Epithelial cell of proximal tubule (primary cell): ENCODE results near the gene GASK1A. TPM values are rescaled to one million over a fixed set of nuclear protein-coding genes. Genes with fewer than 3 reads are reported as not detected.

Source experiments
- DNase-seq: peaks from one replicate; pipeline ENCODE4 v3.0.0-alpha.2; 2011; ENCODE audit warnings: low read depth
- H3K4me3 ChIP-seq: 2 replicates; pipeline ENCODE4 v1.5.1; 2011; ENCODE audit warnings: low read depth, mild to moderate bottlenecking, low read length
- total RNA-seq: library from RNA; depleted of rRNA; stranded (reverse); fragments of >200 nt; gene quantifications from 2 replicates; pipeline ENCODE4 v1.2.3, GENCODE V29; 2015
- TF ChIP-seq, protein P1 (sequence below): conservative IDR thresholded peaks from 2 replicates; pipeline ENCODE4 v1.5.1; 2012; ENCODE audit warnings: low read depth, mild to moderate bottlenecking, low read length

The GASK1A gene
- total RNA-seq, 1 donor from 2014 or later, result 1.1 TPM

DNA sequence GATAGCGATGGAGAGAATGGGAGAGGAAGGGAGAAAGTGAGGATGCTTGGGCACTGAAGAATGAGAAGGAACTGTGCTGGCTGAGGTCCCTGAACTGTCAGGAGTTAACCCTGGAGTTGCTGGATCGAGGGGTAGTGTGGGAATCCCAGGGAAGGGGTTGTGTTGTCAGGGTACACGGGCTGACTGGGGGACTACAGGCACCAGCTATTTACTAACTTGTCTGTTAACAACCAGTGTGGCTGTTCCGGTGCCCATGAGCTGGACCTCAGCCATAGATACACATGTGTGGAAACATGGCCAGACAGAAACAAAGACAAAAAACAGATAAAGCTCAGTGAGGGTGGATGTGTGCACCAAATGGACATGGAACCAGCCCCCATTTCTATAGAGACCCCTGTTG, 55.1 kb downstream of the GASK1A start:
- DNase-seq, result no peak
- TF ChIP-seq, protein P1, sequence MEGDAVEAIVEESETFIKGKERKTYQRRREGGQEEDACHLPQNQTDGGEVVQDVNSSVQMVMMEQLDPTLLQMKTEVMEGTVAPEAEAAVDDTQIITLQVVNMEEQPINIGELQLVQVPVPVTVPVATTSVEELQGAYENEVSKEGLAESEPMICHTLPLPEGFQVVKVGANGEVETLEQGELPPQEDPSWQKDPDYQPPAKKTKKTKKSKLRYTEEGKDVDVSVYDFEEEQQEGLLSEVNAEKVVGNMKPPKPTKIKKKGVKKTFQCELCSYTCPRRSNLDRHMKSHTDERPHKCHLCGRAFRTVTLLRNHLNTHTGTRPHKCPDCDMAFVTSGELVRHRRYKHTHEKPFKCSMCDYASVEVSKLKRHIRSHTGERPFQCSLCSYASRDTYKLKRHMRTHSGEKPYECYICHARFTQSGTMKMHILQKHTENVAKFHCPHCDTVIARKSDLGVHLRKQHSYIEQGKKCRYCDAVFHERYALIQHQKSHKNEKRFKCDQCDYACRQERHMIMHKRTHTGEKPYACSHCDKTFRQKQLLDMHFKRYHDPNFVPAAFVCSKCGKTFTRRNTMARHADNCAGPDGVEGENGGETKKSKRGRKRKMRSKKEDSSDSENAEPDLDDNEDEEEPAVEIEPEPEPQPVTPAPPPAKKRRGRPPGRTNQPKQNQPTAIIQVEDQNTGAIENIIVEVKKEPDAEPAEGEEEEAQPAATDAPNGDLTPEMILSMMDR, result no peak
- no peak overlapping the region for H3K4me3 ChIP-seq

DNA sequence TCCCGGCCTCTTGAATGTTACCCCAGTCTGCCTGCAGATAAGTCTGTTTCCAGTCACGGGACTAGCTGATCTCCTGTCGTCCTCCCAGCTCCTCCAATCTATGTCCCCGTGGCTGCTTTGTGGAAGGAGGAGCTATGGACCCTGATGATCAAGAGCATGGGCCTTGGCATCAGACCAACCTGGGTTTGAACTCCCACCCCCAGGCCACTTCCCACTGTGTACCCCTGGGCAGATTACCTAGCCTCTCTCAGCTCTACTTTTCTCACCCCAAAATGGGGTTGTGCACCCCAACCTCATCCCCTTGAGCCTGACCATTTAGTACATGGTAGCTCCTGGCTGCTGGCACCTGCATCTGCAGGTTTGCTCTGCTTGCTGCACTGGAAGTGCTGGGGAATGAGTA, 55.8 kb downstream of the GASK1A start:
- TF ChIP-seq, protein P1, result no peak
- no peak for DNase-seq
- H3K4me3 ChIP-seq, result no peak overlapping the region

DNA sequence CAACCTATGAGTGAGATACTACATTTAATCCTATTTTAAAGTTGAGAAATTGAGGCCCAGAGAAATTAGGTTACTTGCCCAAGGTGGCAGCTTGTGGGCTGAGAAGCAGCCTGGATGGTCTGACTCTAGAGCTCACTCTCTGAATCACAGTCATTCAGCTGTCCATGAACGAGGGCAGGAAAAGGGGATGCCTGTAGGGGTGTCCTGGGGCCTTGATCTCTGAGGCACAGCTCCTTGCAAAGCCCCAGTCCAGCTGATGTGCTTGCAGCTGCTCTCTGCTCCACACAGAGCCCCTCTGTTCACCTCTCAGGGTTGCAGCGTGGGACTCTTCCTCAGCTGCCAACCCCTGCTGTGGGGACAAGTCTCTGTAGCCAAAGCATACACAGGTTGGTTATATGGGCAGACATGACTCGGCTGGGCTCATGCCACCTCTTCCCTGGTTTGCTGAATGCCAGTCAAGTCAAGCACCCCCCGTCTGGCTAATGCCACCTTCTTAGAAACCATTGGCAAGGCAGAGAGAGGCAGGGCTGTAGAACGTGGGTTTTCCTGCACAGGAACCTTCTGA, 56.8 kb downstream of the GASK1A start:
- no peak overlapping the region for H3K4me3 ChIP-seq
- TF ChIP-seq, protein P1, result no peak
- no peak for DNase-seq

DNA sequence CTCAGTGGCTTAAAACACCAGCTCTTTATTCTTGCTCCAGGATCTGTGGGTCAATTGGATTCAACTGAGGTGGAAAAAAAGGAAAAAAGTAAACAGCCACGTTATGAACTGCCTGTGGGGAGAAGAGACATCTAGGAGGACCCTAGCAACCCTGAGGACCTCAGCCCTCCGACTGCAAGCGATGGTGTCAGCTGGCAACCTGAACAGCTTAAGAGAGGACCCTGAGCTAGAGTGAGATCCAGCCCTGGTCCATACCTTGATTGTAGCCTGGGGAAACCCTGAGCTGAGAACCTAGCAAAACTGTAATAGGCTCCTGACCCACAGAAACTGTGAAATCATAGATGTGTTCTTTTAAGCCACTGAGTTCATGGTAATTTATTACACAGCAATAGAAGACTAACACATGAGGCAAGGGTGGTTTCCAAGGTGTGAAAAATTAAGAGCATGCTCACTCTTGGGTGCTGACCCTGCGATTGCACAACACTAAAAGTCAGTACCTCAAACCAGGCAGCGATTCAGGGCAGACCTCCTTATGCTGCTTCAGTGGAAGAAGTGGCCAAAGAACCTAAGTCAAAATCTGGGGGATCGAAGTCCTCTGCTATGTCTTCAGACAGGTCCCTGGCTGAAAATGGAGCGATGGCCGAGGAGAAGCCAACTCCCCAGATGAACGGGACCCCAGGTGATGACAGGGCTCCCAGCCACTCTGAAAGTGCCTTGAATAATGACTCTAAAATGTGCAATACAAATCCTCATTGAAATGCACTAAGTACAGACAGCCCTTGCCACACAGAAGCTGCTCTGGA, 57.7 kb downstream of the GASK1A start:
- no peak overlapping the region for H3K4me3 ChIP-seq
- DNase-seq, result no peak
- TF ChIP-seq, protein P1, result no peak

DNA sequence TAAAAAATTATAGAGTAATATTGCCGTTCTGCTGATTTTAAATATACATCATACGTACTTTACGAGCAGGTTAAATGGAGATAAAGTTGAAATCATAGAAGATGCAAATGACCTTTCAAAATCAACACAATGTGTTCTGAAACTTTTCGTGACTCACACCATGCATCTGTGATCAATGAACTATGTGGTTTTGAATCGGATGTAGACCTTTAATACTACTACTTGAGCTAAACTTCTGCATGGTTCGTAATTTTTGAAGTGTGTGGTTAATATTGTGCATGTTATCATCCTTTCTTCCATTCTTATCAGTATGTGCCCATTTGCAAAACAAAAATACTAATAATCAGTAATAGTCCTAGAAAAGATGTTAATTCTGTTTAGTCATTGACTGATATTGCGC, 58.9 kb downstream of the GASK1A start:
- TF ChIP-seq, protein P1, result no peak
- H3K4me3 ChIP-seq, result no peak overlapping the region
- DNase-seq, result no peak

DNA sequence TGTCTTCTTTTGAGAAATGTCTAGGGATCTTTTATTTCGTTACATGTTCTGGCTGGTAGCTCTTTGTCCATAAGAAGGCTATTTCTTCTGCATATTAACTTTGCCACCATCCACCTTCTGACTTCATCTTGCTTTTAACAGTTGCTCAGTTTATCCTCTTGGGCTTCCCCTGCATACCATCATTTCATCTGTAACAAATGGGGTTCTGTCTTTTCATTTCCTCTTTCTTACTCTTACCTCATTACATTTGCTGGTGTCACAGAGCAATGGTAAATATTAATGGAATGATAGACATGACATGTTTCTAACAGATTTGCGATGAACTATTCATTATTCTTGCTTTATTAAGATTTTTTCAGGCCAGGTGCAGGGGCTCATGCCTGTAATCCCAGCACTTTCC, 62.4 kb downstream of the GASK1A start:
- TF ChIP-seq, protein P1, result no peak
- no peak overlapping the region for H3K4me3 ChIP-seq
- DNase-seq, result no peak
